C4-2B (cell line): ENCODE results near the gene SP110.
"Not testable (repeated sequence)": the region's sequence is repeated elsewhere in the genome, so short reads cannot be mapped to it uniquely, and the experiment has no call there.

Experiments used
- CTCF ChIP-seq: fragments of 450-650 bp; conservative IDR thresholded peaks from 2 replicates; pipeline ENCODE4 v1.5.1; 2017; ENCODE audit warnings: mild to moderate bottlenecking
- ZFX ChIP-seq: fragments of 450-650 bp; IDR thresholded peaks from 2 replicates; pipeline ENCODE4 v1.6.1; 2017

DNA sequence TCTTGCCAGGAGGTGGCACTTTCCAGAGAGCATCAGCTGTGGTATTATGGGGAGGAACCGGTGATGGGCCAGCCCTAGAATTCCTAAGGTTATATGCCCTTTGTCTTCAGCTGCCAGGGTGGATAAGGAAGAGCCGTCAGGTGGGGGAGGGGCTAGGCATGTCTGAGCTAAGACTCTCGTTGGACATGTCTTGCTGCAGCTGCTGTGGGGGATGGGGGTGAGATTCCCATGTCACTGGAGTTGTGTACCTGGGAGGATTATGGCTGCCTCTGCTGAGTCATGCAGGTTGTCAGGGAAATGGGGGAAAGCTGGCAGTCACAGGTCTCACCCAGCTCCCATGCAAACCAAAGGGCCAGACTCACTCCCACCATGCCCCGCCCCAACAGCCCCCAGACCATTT, 45.2 kb upstream of the SP110 start:
- TF ChIP-seq CTCF, ZFX: not testable (repeated sequence)
